ENCODE results near the gene RAE1.

Gene RAE1

GRCh38 chr20:57396212-57396983 lies 45.3 kb downstream of the RAE1 start:
- no peak overlapping the region for H3K4me3 ChIP-seq (ENCODE audit: low read depth, low read length)
- no peak for DNase-seq (ENCODE audit: low read depth)

- DNase-seq (ENCODE audit: low read depth), result no peak
- no peak overlapping the region for H3K4me3 ChIP-seq (ENCODE audit: low read depth, low read length)
Observed at GRCh38 chr20:57396984-57397692, 46.1 kb downstream of the RAE1 start.

- no peak for DNase-seq (ENCODE audit: low read depth)
- no peak overlapping the region for H3K4me3 ChIP-seq (ENCODE audit: low read depth, low read length)
Observed at GRCh38 chr20:57397693-57398108, 46.6 kb downstream of the RAE1 start.

DNA sequence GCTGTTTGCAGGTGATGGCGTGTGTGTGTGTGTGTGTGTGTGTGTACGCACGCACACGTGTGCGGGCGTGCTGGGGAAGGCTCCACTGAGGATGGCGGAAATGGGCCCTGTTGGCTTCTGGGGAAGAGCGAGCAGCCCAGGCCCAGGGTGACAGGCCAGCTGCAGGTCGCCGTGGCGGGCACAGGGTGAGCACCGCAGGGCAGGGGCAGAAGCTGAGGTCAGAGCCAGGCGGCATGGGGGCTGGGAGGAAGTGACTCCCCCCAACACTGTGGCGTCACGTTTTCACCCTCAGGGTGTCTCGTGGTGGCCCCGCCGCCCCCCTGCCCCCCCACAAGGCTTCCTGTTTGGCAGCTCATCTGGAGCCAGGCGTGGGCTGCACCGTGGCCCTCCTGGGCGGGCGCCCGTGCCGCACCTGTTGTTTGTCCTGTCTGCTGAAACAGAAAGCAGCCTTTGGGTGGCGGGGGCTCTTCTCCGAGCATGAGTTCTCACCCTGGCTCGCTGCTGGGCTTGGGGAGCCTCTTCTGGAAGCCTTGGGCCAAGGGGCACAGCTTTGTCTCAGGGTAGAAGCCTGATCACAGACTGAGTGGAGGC lies 47.3 kb downstream of the RAE1 start:
- no peak for DNase-seq (ENCODE audit: low read depth)
- H3K4me3 ChIP-seq (ENCODE audit: low read depth, low read length), result no peak overlapping the region

DNA sequence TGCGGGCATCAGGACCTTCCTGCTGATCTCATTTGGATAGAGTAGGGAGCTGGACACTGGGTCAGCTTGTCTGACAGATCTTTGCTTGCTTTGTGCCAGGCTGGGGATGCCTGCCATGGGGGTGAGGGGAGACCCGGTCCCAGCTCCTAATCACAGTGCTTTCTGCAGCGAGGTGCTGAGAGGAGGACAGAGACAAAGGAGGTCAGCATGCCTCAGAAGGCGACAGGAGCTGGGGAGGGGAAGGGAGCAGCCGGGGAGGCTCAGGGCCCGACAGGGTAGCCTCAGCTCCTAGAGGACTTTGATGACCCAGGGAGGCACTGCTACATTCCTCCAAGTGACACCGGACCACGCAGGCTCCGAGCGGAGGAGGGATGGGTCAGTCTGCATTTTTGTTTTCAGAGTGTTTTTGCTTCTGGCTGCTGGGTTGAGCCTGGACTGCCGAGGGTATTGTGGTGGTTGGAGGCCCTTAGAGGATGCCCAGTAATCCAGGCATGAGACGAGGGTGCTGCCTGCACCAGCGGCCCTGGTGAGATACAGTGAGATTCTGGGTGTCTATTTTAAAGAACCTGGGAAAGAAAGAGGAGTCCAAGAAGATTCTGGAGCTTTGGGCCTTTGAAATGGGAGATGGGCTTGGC lies 48.0 kb downstream of the RAE1 start:
- no peak overlapping the region for H3K4me3 ChIP-seq (ENCODE audit: low read depth, low read length)
- no peak for DNase-seq (ENCODE audit: low read depth)

DNA sequence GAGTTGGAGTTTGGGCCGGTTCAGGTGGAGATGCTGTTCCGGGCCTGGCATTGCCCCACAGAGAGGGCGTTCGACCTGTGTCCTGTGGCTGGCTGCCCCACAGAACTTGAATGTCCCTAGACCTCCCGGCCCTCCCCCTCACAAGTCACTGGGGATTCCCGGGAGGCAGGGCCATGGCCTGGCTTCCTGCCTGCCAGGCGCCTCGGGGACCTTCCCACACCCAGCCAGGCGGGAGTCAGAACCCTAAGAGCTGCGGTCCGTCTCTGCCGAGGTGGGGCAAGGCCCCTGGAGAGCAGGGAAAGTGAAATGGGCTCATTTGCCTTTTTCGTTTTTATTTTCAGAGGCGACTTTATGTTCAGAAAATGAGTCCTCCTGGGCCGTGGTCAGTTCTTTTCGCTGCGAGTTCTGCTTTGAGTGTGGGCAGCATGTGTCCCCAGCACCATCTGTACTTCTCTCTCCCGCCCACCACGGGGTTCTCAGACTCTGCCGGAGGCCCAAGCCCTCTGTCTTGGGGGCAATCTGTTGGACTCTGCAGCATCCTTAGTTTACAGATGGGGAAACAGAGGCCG lies 48.6 kb downstream of the RAE1 start:
- H3K4me3 ChIP-seq (ENCODE audit: low read depth, low read length), result no peak overlapping the region
- no peak for DNase-seq (ENCODE audit: low read depth)

- no peak overlapping the region for H3K4me3 ChIP-seq (ENCODE audit: low read depth, low read length)
- no peak for DNase-seq (ENCODE audit: low read depth)
Observed at GRCh38 chr20:57400231-57400701, 49.2 kb downstream of the RAE1 start.

GRCh38 chr20:57400821-57401564 lies 49.9 kb downstream of the RAE1 start:
- no peak overlapping the region for H3K4me3 ChIP-seq (ENCODE audit: low read depth, low read length)
- no peak for DNase-seq (ENCODE audit: low read depth)

- H3K4me3 ChIP-seq (ENCODE audit: low read depth, low read length), result no peak overlapping the region
- DNase-seq (ENCODE audit: low read depth), result no peak
Observed at GRCh38 chr20:57401565-57401918, 50.5 kb downstream of the RAE1 start.

GRCh38 chr20:57402206-57403125 lies 51.4 kb downstream of the RAE1 start:
- no peak for DNase-seq (ENCODE audit: low read depth)
- H3K4me3 ChIP-seq (ENCODE audit: low read depth, low read length), result no peak overlapping the region

- DNase-seq (ENCODE audit: low read depth), result no peak
Observed at GRCh38 chr20:57403216-57403615, 52.2 kb downstream of the RAE1 start.

DNA sequence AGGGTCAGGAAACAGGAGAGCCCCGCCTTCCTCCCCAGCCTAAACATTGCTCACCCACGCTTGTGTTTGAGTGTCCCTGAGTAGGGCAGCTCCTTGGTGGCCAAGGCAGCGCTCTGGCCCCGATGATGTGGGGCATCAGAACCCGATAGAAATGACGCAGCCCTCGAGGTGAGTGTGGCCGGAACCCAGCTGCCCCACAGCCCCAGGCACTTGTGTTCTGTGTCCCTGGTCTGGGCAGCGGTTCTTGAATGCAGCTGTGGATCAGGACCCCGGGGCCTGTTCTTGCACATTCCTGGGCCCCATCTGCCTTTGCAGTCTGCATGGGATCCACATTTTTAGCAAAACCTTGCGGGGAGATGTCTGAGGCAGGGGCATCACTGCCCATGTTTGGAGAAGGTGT lies 53.0 kb downstream of the RAE1 start:
- DNase-seq (ENCODE audit: low read depth), result no peak
- H3K4me3 ChIP-seq (ENCODE audit: low read depth, low read length), result no peak overlapping the region

More at GRCh38 chr20:57403216-57403615, 52.2 kb downstream of the RAE1 start:
- H3K4me3 ChIP-seq (ENCODE audit: low read depth, low read length), result no peak overlapping the region

DNA sequence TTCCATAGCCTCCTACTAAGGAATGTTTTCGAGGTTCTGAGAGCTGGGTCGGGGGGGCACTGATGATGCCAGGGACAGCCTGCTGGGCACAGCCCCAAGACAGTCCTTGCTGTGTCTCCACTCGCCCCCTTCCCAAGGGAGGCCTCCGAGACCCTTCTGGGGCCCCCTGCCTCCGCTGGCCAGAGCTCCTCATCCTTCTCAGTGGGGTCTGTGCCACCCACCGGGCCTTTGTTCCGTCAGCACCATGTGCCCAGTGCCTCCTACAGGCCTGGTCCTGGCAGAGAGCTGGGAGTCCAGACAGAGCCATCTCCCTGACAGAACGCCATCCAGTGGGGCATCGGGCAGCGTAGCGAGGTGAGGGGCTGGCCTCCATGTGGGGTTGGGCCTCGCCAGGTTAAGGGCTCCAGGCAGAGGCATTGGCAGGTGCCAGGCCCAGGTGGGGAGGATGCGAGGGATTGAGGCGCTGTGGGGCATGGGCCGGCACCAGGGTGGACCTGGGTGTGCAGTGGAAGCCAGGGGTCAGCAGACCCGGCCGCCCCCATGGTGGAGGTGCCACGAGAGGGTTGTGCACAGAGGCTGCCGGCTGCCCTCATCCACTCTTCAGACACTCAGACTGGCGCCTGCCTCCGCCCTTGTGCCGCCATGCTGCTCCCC lies 53.5 kb downstream of the RAE1 start:
- no peak for DNase-seq (ENCODE audit: low read depth)
- no peak overlapping the region for H3K4me3 ChIP-seq (ENCODE audit: low read depth, low read length)

DNA sequence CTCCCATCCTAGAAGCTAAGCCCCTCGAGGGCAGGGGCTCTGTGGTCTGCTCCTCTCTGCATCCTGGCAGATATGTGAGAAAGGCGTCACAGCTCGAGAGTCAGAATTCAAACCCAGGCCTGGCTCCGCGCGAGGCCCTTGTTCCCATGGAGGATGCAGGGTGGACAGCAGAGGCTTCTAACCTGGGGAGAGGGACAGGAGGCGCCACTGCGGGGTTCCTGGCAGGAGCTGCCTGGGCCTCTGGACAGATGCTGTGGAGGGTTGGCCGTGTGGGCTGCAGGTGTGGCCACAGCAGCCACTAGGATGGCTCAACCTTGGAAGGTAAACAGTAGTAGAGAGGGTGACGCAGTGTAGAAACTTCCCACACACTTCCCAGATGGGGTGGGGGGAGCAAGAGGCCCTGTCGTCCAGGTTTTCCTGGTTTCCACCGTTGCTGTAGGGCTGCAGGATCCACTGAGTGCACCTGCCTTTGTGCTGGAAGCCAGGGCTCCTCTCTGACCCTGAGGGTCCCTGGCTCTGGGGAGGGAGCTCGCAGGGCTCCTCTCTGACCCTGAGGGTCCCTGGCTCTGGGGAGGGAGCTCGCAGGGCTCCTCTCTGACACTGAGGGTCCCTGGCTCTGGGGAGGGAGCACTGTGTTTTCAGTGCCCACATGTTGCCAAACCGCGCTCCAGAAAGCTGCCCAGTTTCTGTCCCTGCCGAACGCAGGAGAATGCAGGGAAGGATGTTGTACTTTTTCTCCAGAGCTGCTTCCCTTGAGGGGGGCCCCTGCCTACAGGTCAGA lies 54.4 kb downstream of the RAE1 start:
- no peak for DNase-seq (ENCODE audit: low read depth)
- no peak overlapping the region for H3K4me3 ChIP-seq (ENCODE audit: low read depth, low read length)

DNA sequence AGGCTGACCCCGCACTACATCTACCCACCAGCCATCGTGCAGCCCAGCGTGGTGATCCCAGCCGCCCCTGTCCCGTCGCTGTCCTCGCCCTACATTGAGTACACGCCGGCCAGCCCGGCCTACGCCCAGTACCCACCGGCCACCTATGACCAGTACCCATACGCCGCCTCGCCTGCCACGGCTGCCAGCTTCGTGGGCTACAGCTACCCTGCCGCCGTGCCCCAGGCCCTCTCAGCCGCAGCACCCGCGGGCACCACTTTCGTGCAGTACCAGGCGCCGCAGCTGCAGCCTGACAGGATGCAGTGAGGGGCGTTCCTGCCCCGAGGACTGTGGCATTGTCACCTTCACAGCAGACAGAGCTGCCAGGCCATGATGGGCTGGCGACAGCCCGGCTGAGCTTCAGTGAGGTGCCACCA lies 56.5 kb downstream of the RAE1 start:
- no peak for DNase-seq (ENCODE audit: low read depth)
- no peak overlapping the region for H3K4me3 ChIP-seq (ENCODE audit: low read depth, low read length)

DNA sequence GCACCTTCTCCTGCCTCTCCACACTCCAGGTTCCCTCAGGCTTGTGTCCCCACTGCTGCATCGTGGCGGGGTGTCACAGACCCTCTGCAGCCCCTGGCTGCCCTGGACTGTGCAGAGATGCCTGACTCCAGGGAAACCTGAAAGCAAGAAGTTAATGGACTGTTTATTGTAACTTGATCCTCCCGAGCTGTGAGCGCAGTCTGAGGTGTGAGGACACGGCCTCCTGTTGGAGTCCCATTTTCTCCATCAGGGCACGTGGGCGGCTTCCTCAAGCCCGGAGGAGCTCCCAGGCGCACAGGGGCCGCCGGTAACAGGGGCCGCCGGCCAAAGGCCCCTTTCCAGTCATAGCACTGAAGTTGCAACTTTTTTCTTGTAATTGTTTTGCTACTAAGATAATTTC lies 57.1 kb downstream of the RAE1 start:
- DNase-seq (ENCODE audit: low read depth), result no peak
- no peak overlapping the region for H3K4me3 ChIP-seq (ENCODE audit: low read depth, low read length)
